ENCODE data around the gene MUSTN1. TPM values are rescaled to one million over a fixed set of nuclear protein-coding genes. Genes with fewer than 3 reads are reported as not detected.

MUSTN1 gene
- total RNA-seq, 1 donor from 2014 or later = 2.0 TPM

DNA sequence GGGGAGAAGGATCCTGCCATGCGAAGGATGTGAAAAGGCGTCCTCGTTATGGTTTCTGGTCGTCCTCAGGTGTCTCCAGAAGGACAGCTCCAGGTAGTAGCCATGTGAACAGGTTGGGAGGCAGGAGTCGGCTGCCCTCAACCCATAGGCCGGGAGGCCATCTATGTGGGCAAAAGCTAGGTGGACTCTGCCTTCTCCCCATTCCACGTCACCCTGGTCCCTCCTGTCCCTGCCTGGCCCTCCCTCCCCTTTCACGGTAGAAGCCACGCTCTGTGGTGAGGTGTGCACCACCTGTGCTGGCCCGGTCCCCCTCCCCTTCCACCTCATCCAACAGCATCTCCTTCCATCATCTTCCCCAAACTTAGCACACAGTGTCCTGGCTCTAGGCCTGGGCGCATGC lies 23.9 kb downstream of the MUSTN1 start:
- TF ChIP-seq, protein P1, sequence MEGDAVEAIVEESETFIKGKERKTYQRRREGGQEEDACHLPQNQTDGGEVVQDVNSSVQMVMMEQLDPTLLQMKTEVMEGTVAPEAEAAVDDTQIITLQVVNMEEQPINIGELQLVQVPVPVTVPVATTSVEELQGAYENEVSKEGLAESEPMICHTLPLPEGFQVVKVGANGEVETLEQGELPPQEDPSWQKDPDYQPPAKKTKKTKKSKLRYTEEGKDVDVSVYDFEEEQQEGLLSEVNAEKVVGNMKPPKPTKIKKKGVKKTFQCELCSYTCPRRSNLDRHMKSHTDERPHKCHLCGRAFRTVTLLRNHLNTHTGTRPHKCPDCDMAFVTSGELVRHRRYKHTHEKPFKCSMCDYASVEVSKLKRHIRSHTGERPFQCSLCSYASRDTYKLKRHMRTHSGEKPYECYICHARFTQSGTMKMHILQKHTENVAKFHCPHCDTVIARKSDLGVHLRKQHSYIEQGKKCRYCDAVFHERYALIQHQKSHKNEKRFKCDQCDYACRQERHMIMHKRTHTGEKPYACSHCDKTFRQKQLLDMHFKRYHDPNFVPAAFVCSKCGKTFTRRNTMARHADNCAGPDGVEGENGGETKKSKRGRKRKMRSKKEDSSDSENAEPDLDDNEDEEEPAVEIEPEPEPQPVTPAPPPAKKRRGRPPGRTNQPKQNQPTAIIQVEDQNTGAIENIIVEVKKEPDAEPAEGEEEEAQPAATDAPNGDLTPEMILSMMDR (IDR thresholded peaks at IDR 0.05) = no peak
- Mint-ChIP-seq H3K9me3 (ENCODE audit: unreplicated experiment) (no peaks in the 10 kb centered on the region), H3K36me3 (ENCODE audit: unreplicated experiment) (no peaks in the 10 kb centered on the region), H3K27me3 (ENCODE audit: unreplicated experiment) (peaks cover 3% of the 10 kb centered on the region), H3K4me1 (ENCODE audit: unreplicated experiment) (no peaks in the 10 kb centered on the region), H3K27ac (ENCODE audit: unreplicated experiment) (no peak overlapping the region), H3K4me3 (ENCODE audit: unreplicated experiment) (no peak overlapping the region)
- no peak for DNase-seq (ENCODE audit: extremely low spot score, unreplicated experiment)

- H3K36me3 Mint-ChIP-seq (ENCODE audit: unreplicated experiment) = no peaks in the 10 kb centered on the region
- H3K27ac Mint-ChIP-seq (ENCODE audit: unreplicated experiment) = no peak overlapping the region
- TF ChIP-seq, protein P1 (IDR thresholded peaks at IDR 0.05) = no peak
- no peaks in the 10 kb centered on the region for H3K9me3 Mint-ChIP-seq (ENCODE audit: unreplicated experiment)
- H3K27me3 Mint-ChIP-seq (ENCODE audit: unreplicated experiment) = peaks cover 3% of the 10 kb centered on the region
- no peak for DNase-seq (ENCODE audit: extremely low spot score, unreplicated experiment)
- no peaks in the 10 kb centered on the region for H3K4me1 Mint-ChIP-seq (ENCODE audit: unreplicated experiment)
- no peak overlapping the region for H3K4me3 Mint-ChIP-seq (ENCODE audit: unreplicated experiment)
These were observed 25.0 kb downstream of the MUSTN1 start for GRCh38 chr3:52809662-52810377.

- no peaks in the 10 kb centered on the region for H3K36me3 Mint-ChIP-seq (ENCODE audit: unreplicated experiment)
- no peaks in the 10 kb centered on the region for H3K9me3 Mint-ChIP-seq (ENCODE audit: unreplicated experiment)
- H3K4me3 Mint-ChIP-seq (ENCODE audit: unreplicated experiment) = no peak overlapping the region
- peaks cover 3% of the 10 kb centered on the region for H3K27me3 Mint-ChIP-seq (ENCODE audit: unreplicated experiment)
- no peak overlapping the region for H3K27ac Mint-ChIP-seq (ENCODE audit: unreplicated experiment)
- DNase-seq (ENCODE audit: extremely low spot score, unreplicated experiment) = no peak
- H3K4me1 Mint-ChIP-seq (ENCODE audit: unreplicated experiment) = no peaks in the 10 kb centered on the region
- TF ChIP-seq, protein P1 (IDR thresholded peaks at IDR 0.05) = no peak
These were observed 25.7 kb downstream of the MUSTN1 start for GRCh38 chr3:52809149-52809548.

DNA sequence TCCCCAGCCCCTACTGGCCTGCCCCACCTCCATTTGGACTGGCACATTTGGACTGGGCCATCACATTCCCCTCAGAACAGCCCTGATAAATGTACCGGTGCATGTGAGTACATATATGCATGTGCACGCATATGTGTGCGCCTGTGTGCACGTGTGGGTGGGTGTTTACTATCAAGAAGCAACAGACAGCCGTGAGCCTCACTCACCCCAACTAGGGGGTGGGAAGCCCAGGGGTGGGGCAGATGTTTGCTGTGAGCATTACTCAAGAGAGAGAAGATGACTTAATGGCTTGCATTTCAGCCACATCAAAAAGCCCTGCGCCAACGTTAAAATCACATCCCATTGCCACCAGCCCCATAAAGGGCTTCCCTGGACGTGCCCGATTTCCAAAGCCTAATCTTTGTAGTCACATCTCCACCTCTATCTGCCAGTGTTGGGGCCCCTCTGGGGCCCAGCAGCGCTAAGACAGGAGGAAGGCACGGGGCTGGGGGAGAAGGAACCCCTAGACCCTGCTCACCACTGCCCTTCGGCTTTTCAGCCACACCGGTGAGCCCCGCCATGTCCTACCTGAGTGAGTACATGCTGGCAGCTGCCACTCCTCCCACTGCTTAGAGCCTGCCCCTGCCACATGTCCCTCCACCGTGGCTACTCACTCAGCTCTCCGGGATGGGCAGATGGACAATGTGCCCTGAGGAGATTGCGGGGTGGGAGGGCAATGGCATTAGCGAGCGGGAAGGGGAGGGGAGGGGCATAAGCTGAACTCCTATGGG lies 29.4 kb downstream of the MUSTN1 start:
- no peak overlapping the region for H3K4me3 Mint-ChIP-seq (ENCODE audit: unreplicated experiment)
- no peak for DNase-seq (ENCODE audit: extremely low spot score, unreplicated experiment)
- H3K4me1 Mint-ChIP-seq (ENCODE audit: unreplicated experiment) = peaks cover 13% of the 10 kb centered on the region
- TF ChIP-seq, protein P1 (IDR thresholded peaks at IDR 0.05) = no peak
- no peaks in the 10 kb centered on the region for H3K36me3 Mint-ChIP-seq (ENCODE audit: unreplicated experiment)
- peaks cover 3% of the 10 kb centered on the region for H3K27me3 Mint-ChIP-seq (ENCODE audit: unreplicated experiment)
- H3K27ac Mint-ChIP-seq (ENCODE audit: unreplicated experiment) = no peak overlapping the region
- H3K9me3 Mint-ChIP-seq (ENCODE audit: unreplicated experiment) = no peaks in the 10 kb centered on the region

DNA sequence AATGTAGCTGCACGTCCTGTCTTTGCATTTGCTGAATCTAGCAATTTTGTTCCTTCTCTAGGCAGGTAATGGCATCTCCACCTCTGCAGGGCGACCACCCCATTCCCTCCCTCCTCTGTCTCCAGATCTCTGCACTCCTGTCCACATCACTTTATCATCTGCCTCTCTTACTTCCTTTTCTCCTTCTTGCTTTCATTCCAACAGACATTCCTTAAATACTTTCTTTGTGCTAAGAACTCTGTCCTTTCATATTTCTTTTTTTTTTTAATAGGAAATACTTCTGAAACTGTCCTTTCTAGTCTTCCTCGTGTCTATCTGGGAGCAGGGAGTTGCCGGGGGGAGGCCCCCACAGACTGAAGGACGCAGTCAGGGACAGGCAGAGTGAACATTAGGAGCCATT lies 33.0 kb downstream of the MUSTN1 start:
- H3K27ac Mint-ChIP-seq (ENCODE audit: unreplicated experiment) = peak overlapping the region; percentile 28
- H3K27me3 Mint-ChIP-seq (ENCODE audit: unreplicated experiment) = no peaks in the 10 kb centered on the region
- H3K36me3 Mint-ChIP-seq (ENCODE audit: unreplicated experiment) = no peaks in the 10 kb centered on the region
- TF ChIP-seq, protein P1 (IDR thresholded peaks at IDR 0.05) = no peak
- DNase-seq (ENCODE audit: extremely low spot score, unreplicated experiment) = no peak
- H3K4me1 Mint-ChIP-seq (ENCODE audit: unreplicated experiment) = peaks cover 16% of the 10 kb centered on the region
- H3K4me3 Mint-ChIP-seq (ENCODE audit: unreplicated experiment) = no peak overlapping the region
- H3K9me3 Mint-ChIP-seq (ENCODE audit: unreplicated experiment) = no peaks in the 10 kb centered on the region

Data from osteocyte (in vitro differentiated cells).